ENCODE results near the gene LRRC56. TPM values are rescaled to one million over a fixed set of nuclear protein-coding genes. Genes with fewer than 3 reads are reported as not detected.

The LRRC56 gene
- total and polyA plus RNA-seq, 2 of the 13 experiments (the other 11 are each of a cell fraction or from before 2014, with no cell fraction given): 0.11 to 0.29 TPM

DNA sequence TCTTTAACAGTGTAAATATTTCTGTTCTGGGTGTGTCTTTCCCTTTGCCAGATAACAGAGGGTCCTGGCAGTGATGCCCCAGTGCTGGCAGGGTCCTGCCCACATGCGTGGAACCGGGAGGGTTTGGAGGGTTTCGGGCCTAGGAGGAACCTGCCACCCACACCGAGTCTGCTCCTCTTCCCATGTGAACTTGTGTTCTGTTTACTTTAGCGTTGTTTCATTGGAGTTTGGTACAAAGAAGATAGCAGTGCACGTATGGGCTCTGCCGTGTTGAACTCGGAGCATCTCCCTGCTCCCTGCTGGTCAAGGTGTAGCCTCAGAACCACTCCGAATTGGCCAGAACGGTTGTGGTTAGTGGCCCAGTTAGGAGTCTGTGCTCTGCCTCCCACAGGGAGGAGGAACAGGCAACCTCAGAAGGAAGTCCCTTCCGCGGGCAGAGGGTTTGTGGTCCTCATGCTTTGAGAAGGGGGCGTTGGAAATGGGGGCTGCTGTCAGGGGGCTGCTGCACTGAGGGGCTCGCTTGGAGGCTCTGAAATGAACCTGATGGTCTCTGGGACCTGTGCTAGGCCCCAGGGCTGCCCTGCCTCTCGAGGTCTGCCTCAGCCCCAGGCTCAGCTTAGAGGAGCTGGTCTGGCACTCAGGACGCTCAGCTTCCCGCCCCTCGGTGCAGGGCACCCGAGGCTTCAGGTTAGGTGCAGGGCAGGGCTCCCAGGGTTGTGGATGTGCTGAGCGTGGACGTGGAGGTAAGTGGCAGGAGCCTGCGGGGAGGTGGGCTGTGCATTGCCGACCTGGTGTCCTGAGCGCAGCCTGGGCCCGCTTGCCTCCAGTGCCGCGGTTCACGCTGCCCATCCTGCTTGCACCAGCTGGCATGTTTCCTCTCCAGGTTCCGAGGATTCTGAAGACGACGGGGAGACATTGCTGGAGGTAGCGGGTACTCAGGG is 49.3 kb downstream of the LRRC56 start (continued):
- TF ChIP-seq, protein P1, sequence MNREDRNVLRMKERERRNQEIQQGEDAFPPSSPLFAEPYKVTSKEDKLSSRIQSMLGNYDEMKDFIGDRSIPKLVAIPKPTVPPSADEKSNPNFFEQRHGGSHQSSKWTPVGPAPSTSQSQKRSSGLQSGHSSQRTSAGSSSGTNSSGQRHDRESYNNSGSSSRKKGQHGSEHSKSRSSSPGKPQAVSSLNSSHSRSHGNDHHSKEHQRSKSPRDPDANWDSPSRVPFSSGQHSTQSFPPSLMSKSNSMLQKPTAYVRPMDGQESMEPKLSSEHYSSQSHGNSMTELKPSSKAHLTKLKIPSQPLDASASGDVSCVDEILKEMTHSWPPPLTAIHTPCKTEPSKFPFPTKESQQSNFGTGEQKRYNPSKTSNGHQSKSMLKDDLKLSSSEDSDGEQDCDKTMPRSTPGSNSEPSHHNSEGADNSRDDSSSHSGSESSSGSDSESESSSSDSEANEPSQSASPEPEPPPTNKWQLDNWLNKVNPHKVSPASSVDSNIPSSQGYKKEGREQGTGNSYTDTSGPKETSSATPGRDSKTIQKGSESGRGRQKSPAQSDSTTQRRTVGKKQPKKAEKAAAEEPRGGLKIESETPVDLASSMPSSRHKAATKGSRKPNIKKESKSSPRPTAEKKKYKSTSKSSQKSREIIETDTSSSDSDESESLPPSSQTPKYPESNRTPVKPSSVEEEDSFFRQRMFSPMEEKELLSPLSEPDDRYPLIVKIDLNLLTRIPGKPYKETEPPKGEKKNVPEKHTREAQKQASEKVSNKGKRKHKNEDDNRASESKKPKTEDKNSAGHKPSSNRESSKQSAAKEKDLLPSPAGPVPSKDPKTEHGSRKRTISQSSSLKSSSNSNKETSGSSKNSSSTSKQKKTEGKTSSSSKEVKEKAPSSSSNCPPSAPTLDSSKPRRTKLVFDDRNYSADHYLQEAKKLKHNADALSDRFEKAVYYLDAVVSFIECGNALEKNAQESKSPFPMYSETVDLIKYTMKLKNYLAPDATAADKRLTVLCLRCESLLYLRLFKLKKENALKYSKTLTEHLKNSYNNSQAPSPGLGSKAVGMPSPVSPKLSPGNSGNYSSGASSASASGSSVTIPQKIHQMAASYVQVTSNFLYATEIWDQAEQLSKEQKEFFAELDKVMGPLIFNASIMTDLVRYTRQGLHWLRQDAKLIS (CRISPR knock-in tag; IDR thresholded peaks at IDR 0.05): no peak
- TF ChIP-seq ZNF766 (CRISPR knock-in tag; IDR thresholded peaks at IDR 0.05; ENCODE audit: borderline replicate concordance) (no peak), ZNF619 (CRISPR knock-in tag; IDR thresholded peaks at IDR 0.05) (no peak), RXRA (CRISPR knock-in tag; IDR thresholded peaks at IDR 0.05) (no peak), ZNF607 (CRISPR knock-in tag; IDR thresholded peaks at IDR 0.05; ENCODE audit: borderline replicate concordance) (0 out of 2 replicates have a peak, but pooled peaks have one; percentile 18), FOXA3 (CRISPR knock-in tag; IDR thresholded peaks at IDR 0.05) (peak; percentile 63), TRIM24 (CRISPR knock-in tag; IDR thresholded peaks at IDR 0.05) (no peak), NRL (CRISPR knock-in tag; IDR thresholded peaks at IDR 0.05; ENCODE audit: borderline replicate concordance) (no peak), KLF12 (CRISPR knock-in tag; IDR thresholded peaks at IDR 0.05; ENCODE audit: borderline replicate concordance) (no peak), THYN1 (CRISPR knock-in tag; IDR thresholded peaks at IDR 0.05; ENCODE audit: borderline replicate concordance, low read depth) (no peak), ZNF615 (CRISPR knock-in tag; IDR thresholded peaks at IDR 0.05; ENCODE audit: borderline replicate concordance) (no peak), ATF7-NPFF (CRISPR knock-in tag; IDR thresholded peaks at IDR 0.05; ENCODE audit: low read depth) (no peak)
- TF ChIP-seq, protein P2, sequence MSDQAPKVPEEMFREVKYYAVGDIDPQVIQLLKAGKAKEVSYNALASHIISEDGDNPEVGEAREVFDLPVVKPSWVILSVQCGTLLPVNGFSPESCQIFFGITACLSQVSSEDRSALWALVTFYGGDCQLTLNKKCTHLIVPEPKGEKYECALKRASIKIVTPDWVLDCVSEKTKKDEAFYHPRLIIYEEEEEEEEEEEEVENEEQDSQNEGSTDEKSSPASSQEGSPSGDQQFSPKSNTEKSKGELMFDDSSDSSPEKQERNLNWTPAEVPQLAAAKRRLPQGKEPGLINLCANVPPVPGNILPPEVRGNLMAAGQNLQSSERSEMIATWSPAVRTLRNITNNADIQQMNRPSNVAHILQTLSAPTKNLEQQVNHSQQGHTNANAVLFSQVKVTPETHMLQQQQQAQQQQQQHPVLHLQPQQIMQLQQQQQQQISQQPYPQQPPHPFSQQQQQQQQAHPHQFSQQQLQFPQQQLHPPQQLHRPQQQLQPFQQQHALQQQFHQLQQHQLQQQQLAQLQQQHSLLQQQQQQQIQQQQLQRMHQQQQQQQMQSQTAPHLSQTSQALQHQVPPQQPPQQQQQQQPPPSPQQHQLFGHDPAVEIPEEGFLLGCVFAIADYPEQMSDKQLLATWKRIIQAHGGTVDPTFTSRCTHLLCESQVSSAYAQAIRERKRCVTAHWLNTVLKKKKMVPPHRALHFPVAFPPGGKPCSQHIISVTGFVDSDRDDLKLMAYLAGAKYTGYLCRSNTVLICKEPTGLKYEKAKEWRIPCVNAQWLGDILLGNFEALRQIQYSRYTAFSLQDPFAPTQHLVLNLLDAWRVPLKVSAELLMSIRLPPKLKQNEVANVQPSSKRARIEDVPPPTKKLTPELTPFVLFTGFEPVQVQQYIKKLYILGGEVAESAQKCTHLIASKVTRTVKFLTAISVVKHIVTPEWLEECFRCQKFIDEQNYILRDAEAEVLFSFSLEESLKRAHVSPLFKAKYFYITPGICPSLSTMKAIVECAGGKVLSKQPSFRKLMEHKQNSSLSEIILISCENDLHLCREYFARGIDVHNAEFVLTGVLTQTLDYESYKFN (CRISPR knock-in tag; conservative IDR thresholded peaks at IDR 0.05): 0 out of 2 replicates have a peak, but pooled peaks have one; percentile 31
- TF ChIP-seq, protein P3, sequence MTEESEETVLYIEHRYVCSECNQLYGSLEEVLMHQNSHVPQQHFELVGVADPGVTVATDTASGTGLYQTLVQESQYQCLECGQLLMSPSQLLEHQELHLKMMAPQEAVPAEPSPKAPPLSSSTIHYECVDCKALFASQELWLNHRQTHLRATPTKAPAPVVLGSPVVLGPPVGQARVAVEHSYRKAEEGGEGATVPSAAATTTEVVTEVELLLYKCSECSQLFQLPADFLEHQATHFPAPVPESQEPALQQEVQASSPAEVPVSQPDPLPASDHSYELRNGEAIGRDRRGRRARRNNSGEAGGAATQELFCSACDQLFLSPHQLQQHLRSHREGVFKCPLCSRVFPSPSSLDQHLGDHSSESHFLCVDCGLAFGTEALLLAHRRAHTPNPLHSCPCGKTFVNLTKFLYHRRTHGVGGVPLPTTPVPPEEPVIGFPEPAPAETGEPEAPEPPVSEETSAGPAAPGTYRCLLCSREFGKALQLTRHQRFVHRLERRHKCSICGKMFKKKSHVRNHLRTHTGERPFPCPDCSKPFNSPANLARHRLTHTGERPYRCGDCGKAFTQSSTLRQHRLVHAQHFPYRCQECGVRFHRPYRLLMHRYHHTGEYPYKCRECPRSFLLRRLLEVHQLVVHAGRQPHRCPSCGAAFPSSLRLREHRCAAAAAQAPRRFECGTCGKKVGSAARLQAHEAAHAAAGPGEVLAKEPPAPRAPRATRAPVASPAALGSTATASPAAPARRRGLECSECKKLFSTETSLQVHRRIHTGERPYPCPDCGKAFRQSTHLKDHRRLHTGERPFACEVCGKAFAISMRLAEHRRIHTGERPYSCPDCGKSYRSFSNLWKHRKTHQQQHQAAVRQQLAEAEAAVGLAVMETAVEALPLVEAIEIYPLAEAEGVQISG (CRISPR knock-in tag; IDR thresholded peaks at IDR 0.05): no peak
- TF ChIP-seq, protein P4, sequence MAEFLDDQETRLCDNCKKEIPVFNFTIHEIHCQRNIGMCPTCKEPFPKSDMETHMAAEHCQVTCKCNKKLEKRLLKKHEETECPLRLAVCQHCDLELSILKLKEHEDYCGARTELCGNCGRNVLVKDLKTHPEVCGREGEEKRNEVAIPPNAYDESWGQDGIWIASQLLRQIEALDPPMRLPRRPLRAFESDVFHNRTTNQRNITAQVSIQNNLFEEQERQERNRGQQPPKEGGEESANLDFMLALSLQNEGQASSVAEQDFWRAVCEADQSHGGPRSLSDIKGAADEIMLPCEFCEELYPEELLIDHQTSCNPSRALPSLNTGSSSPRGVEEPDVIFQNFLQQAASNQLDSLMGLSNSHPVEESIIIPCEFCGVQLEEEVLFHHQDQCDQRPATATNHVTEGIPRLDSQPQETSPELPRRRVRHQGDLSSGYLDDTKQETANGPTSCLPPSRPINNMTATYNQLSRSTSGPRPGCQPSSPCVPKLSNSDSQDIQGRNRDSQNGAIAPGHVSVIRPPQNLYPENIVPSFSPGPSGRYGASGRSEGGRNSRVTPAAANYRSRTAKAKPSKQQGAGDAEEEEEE (CRISPR knock-in tag; IDR thresholded peaks at IDR 0.05; ENCODE audit: borderline replicate concordance): no peak
